Mesendoderm (in vitro differentiated cells): Measurements from ENCODE around the gene DCDC2C. TPM values are rescaled to one million over a fixed set of nuclear protein-coding genes. Genes with fewer than 3 reads are reported as not detected.

Experiments
- DNase-seq: peaks from one replicate; pipeline ENCODE4 v3.0.0; 2013
- H2AK5ac ChIP-seq: 2 replicates; pipeline ENCODE4 v1.6.1; 2013; ENCODE audit warnings: low read length, inconsistent platforms
- H2BK120ac ChIP-seq: 2 replicates; pipeline ENCODE4 v1.6.1; 2013; ENCODE audit warnings: low read depth, mild to moderate bottlenecking, low read length, moderate library complexity, mixed read lengths
- H2BK15ac ChIP-seq: replicated peaks from 2 replicates; pipeline ENCODE4 v1.6.1; 2013; ENCODE audit warnings: low read depth, mild to moderate bottlenecking, moderate library complexity
- H2BK5ac ChIP-seq: 2 replicates; pipeline ENCODE4 v1.6.1; 2013; ENCODE audit warnings: low read length, inconsistent platforms
- H3K18ac ChIP-seq: 2 replicates; pipeline ENCODE4 v1.6.1; 2013; ENCODE audit warnings: mild to moderate bottlenecking, low read length, mixed read lengths
- H3K23ac ChIP-seq: one replicate; pipeline ENCODE4 v1.6.1; 2013; ENCODE audit warnings: low read length
- H3K27ac ChIP-seq: 2 replicates; pipeline ENCODE4 v1.5.1; 2013; ENCODE audit warnings: low read depth, mild to moderate bottlenecking, inconsistent platforms, low read length, moderate library complexity
- H3K27me3 ChIP-seq: 2 replicates; pipeline ENCODE4 v1.6.1; 2013; ENCODE audit warnings: low read length, control low read depth, mild to moderate bottlenecking, inconsistent platforms; ENCODE audit not compliant: insufficient read depth, poor library complexity
- H3K36me3 ChIP-seq: 2 replicates; pipeline ENCODE4 v1.6.1; 2013; ENCODE audit warnings: low read length, inconsistent platforms; ENCODE audit not compliant: control insufficient read depth, insufficient read depth
- H3K4ac ChIP-seq: one replicate; pipeline ENCODE4 v1.6.1; 2013; ENCODE audit warnings: low read depth, mild to moderate bottlenecking, low read length, moderate library complexity
- H3K4me1 ChIP-seq: 2 replicates; pipeline ENCODE4 v1.6.1; 2013; ENCODE audit warnings: low read depth, low read length, inconsistent platforms; ENCODE audit not compliant: control insufficient read depth
- H3K4me2 ChIP-seq: 2 replicates; pipeline ENCODE4 v1.6.1; 2013; ENCODE audit warnings: low read length
- H3K4me3 ChIP-seq: 2 replicates; pipeline ENCODE4 v1.5.1; 2013; ENCODE audit warnings: mild to moderate bottlenecking, low read length
- H3K56ac ChIP-seq: one replicate; pipeline ENCODE4 v1.6.1; 2013; ENCODE audit warnings: low read length
- H3K79me1 ChIP-seq: 2 replicates; pipeline ENCODE4 v1.6.1; 2013; ENCODE audit warnings: low read length, inconsistent platforms
- H3K79me2 ChIP-seq: 2 replicates; pipeline ENCODE4 v1.6.1; 2013; ENCODE audit warnings: mild to moderate bottlenecking, low read length; ENCODE audit not compliant: control insufficient read depth, insufficient read depth
- H3K9ac ChIP-seq: 2 replicates; pipeline ENCODE4 v1.6.1; 2013; ENCODE audit warnings: low read length, inconsistent platforms
- H4K5ac ChIP-seq: one replicate; pipeline ENCODE4 v1.6.1; 2013; ENCODE audit warnings: low read length
- H4K8ac ChIP-seq: one replicate; pipeline ENCODE4 v1.6.1; 2013; ENCODE audit warnings: low read depth, mild to moderate bottlenecking, control low read depth, low read length, moderate library complexity
- WGBS: extraction: QIAGEN DNeasy Blood & Tissue Kit; methylation state at CpG from one replicate; pipeline ENCODE4 v1.1.7; 2013; ENCODE audit warnings: low lambda C conversion rate, missing lambda C conversion rate; ENCODE audit not compliant: insufficient coverage; ENCODE audit errors: extremely low coverage; 5-methylcytosine and 5-hydroxymethylcytosine counted together
- polyA plus RNA-seq, 2 experiments: library from polyadenylated mRNA; stranded (reverse); fragments of 200-250 nt; gene quantifications; one replicate each; pipeline ENCODE4 v1.2.3, GENCODE V29; 2013

DCDC2C gene
- 0.10 TPM for polyA plus RNA-seq (2013, experiment 1 of 2)
- polyA plus RNA-seq (2013, experiment 2 of 2): not detected

- H3K79me2 ChIP-seq: no peaks in the 10 kb centered on the region
- H2BK5ac ChIP-seq: no peak within 1 kb of the TSS
- no peak within 1 kb of the TSS for H2AK5ac ChIP-seq
- no peak within 1 kb of the TSS for H4K8ac ChIP-seq
- H3K4me2 ChIP-seq: no peak within 1 kb of the TSS
- H3K4me1 ChIP-seq: no peaks in the 10 kb centered on the region
- no peaks in the 10 kb centered on the region for H3K36me3 ChIP-seq
- no peak within 1 kb of the TSS for H2BK15ac ChIP-seq
- no peak within 1 kb of the TSS for H3K18ac ChIP-seq
- no peak within 1 kb of the TSS for H3K27ac ChIP-seq
- no CpG with 5 or more reads among the region's 60 CpGs for WGBS
- H3K27me3 ChIP-seq: no peaks in the 10 kb centered on the region
- H3K79me1 ChIP-seq: no peaks in the 10 kb centered on the region
- no peak within 1 kb of the TSS for H2BK120ac ChIP-seq
- H3K9ac ChIP-seq: no peak within 1 kb of the TSS
- no peak within 1 kb of the TSS for H3K56ac ChIP-seq
- no peak within 1 kb of the TSS for H4K5ac ChIP-seq
- H3K4me3 ChIP-seq: no peak within 1 kb of the TSS
- no peak within 1 kb of the TSS for H3K23ac ChIP-seq
- H3K4ac ChIP-seq: no peak within 1 kb of the TSS
- no peak for DNase-seq
Measured at GRCh38 chr2:3703236-3703756, at the start of gene DCDC2C. TSS of gene DCDC2C (plus strand) at chr2:3703575. CDS start at chr2:3703752, 177 bp downstream.

GRCh38 chr2:3654011-3654410 lies 49.4 kb upstream of the DCDC2C start:
- H3K79me1 ChIP-seq: no peaks in the 10 kb centered on the region
- H3K23ac ChIP-seq: no peak overlapping the region
- no peak overlapping the region for H2AK5ac ChIP-seq
- no peak overlapping the region for H2BK120ac ChIP-seq
- no peaks in the 10 kb centered on the region for H3K4me1 ChIP-seq
- H3K27me3 ChIP-seq: no peaks in the 10 kb centered on the region
- no peak overlapping the region for H3K27ac ChIP-seq
- DNase-seq: no peak
- H3K4me2 ChIP-seq: no peak overlapping the region
- WGBS: no CpG with 5 or more reads among the region's 10 CpGs
- H3K79me2 ChIP-seq: no peaks in the 10 kb centered on the region
- H3K18ac ChIP-seq: no peak overlapping the region
- no peak overlapping the region for H3K4me3 ChIP-seq
- no peak overlapping the region for H4K8ac ChIP-seq
- H3K36me3 ChIP-seq: no peaks in the 10 kb centered on the region
- H2BK15ac ChIP-seq: no peak overlapping the region
- H3K9ac ChIP-seq: no peak overlapping the region
- no peak overlapping the region for H3K56ac ChIP-seq
- H4K5ac ChIP-seq: no peak overlapping the region
- no peak overlapping the region for H3K4ac ChIP-seq
- no peak overlapping the region for H2BK5ac ChIP-seq

- no peak overlapping the region for H3K23ac ChIP-seq
- no peak overlapping the region for H3K4me3 ChIP-seq
- no peaks in the 10 kb centered on the region for H3K36me3 ChIP-seq
- DNase-seq: no peak
- H3K9ac ChIP-seq: no peak overlapping the region
- no peak overlapping the region for H2BK5ac ChIP-seq
- no peak overlapping the region for H4K5ac ChIP-seq
- H3K79me2 ChIP-seq: no peaks in the 10 kb centered on the region
- no peaks in the 10 kb centered on the region for H3K27me3 ChIP-seq
- H3K4me2 ChIP-seq: no peak overlapping the region
- H3K27ac ChIP-seq: no peak overlapping the region
- no peak overlapping the region for H2AK5ac ChIP-seq
- H3K56ac ChIP-seq: no peak overlapping the region
- no peak overlapping the region for H3K4ac ChIP-seq
- no peak overlapping the region for H2BK120ac ChIP-seq
- no peak overlapping the region for H2BK15ac ChIP-seq
- H3K4me1 ChIP-seq: no peaks in the 10 kb centered on the region
- no peak overlapping the region for H4K8ac ChIP-seq
- WGBS: no CpG with 5 or more reads among the region's 21 CpGs
- H3K79me1 ChIP-seq: no peaks in the 10 kb centered on the region
- H3K18ac ChIP-seq: no peak overlapping the region
Measured at GRCh38 chr2:3654531-3655225, 48.7 kb upstream of the DCDC2C start.

- H3K9ac ChIP-seq: no peak overlapping the region
- H3K27ac ChIP-seq: no peak overlapping the region
- no peak overlapping the region for H4K8ac ChIP-seq
- no peak overlapping the region for H4K5ac ChIP-seq
- H3K36me3 ChIP-seq: no peaks in the 10 kb centered on the region
- H2AK5ac ChIP-seq: no peak overlapping the region
- no peak overlapping the region for H2BK5ac ChIP-seq
- no peak overlapping the region for H3K56ac ChIP-seq
- no CpG with 5 or more reads among the region's 28 CpGs for WGBS
- H3K4me1 ChIP-seq: no peaks in the 10 kb centered on the region
- no peak for DNase-seq
- no peak overlapping the region for H3K18ac ChIP-seq
- H3K27me3 ChIP-seq: no peaks in the 10 kb centered on the region
- no peak overlapping the region for H3K4ac ChIP-seq
- no peak overlapping the region for H2BK120ac ChIP-seq
- no peak overlapping the region for H3K4me3 ChIP-seq
- H3K79me2 ChIP-seq: no peaks in the 10 kb centered on the region
- no peak overlapping the region for H2BK15ac ChIP-seq
- H3K4me2 ChIP-seq: no peak overlapping the region
- H3K79me1 ChIP-seq: no peaks in the 10 kb centered on the region
- no peak overlapping the region for H3K23ac ChIP-seq
Measured at GRCh38 chr2:3655871-3656761, 47.3 kb upstream of the DCDC2C start.

- WGBS: no CpG with 5 or more reads among the region's 36 CpGs
- no peak overlapping the region for H2AK5ac ChIP-seq
- H3K36me3 ChIP-seq: no peaks in the 10 kb centered on the region
- no peak overlapping the region for H2BK5ac ChIP-seq
- no peaks in the 10 kb centered on the region for H3K4me1 ChIP-seq
- H3K23ac ChIP-seq: no peak overlapping the region
- no peak overlapping the region for H4K5ac ChIP-seq
- H3K4ac ChIP-seq: no peak overlapping the region
- H3K18ac ChIP-seq: no peak overlapping the region
- DNase-seq: peak; percentile 37
- no peaks in the 10 kb centered on the region for H3K79me1 ChIP-seq
- no peak overlapping the region for H2BK120ac ChIP-seq
- H3K9ac ChIP-seq: no peak overlapping the region
- no peak overlapping the region for H3K4me2 ChIP-seq
- H3K56ac ChIP-seq: peak overlapping the region; percentile 37
- no peak overlapping the region for H3K27ac ChIP-seq
- no peak overlapping the region for H3K4me3 ChIP-seq
- no peaks in the 10 kb centered on the region for H3K79me2 ChIP-seq
- H2BK15ac ChIP-seq: no peak overlapping the region
- no peak overlapping the region for H4K8ac ChIP-seq
- H3K27me3 ChIP-seq: no peaks in the 10 kb centered on the region
Measured at GRCh38 chr2:3656762-3657721, 46.3 kb upstream of the DCDC2C start.
